ENCODE results near the gene KCNJ16.

Gene KCNJ16

DNA sequence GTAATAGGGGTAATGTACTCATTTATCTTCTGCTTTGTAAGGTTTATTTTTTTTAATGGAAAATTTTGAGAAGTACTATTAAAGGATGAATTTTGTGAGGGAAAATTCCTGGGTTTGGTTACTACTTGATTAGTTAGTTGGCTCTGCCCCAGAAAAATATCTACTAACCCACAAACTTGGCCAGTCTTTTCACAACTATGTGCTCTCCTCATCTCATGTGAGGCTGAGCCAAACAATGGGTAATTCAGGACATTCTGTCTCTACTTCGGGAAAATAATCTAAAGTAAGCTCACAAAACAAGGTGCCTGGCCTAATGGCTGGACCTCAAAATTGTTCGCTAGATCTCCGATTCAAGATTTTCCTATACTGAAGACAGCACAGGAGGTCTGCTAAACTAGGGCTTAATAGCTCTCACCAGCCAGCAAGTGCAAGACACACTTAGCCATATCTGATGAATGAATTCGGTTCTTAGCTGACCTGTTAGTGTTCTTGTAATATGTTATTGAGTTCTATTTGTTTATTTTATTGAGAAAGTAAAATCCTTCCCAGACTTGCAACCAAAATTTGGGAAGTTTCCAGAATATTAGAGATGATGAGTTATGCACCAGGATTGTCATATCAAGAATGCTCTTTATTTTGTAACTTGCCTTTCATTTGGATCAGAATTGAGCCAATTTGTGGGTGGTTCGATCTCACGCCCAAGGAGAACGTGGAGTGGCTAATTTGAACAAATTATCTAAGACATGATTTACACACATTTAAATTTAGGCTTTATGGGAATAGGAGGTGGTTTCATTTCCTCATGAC, 5.7 kb downstream of the KCNJ16 start:
- TF ChIP-seq, protein P1, sequence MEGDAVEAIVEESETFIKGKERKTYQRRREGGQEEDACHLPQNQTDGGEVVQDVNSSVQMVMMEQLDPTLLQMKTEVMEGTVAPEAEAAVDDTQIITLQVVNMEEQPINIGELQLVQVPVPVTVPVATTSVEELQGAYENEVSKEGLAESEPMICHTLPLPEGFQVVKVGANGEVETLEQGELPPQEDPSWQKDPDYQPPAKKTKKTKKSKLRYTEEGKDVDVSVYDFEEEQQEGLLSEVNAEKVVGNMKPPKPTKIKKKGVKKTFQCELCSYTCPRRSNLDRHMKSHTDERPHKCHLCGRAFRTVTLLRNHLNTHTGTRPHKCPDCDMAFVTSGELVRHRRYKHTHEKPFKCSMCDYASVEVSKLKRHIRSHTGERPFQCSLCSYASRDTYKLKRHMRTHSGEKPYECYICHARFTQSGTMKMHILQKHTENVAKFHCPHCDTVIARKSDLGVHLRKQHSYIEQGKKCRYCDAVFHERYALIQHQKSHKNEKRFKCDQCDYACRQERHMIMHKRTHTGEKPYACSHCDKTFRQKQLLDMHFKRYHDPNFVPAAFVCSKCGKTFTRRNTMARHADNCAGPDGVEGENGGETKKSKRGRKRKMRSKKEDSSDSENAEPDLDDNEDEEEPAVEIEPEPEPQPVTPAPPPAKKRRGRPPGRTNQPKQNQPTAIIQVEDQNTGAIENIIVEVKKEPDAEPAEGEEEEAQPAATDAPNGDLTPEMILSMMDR (IDR thresholded peaks at IDR 0.05; ENCODE audit: low read depth, low read length, missing control alignments): no peak

DNA sequence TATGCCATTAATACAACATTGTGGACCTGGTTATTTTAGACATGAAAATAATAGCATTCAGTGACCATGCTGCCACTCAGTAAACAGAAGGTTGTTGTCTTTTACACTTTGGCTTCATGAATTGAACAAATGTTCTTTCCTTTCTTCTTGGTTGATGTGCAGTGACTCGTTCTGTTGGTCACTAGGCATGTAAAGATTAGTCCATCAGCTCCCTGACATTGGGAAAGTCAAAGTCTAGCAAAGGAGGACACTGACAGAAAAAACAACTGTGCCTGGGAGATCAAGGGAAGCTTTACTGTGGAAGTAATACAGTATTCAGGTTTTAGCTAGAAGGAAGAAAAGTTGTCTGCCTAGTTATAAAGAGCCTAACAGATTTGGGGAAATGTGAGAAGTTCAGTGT, 6.9 kb downstream of the KCNJ16 start:
- no peak for DNase-seq (ENCODE audit: extremely low read depth, low read depth)
- no peak overlapping the region for H3K4me3 ChIP-seq (replicated peaks; ENCODE audit: low read depth, low read length)
- TF ChIP-seq, protein P1 (IDR thresholded peaks at IDR 0.05; ENCODE audit: low read depth, low read length, missing control alignments): no peak

More for the DNA sequence above, 5.7 kb downstream of the KCNJ16 start:
- DNase-seq (ENCODE audit: extremely low read depth, low read depth): no peak
- H3K4me3 ChIP-seq (replicated peaks; ENCODE audit: low read depth, low read length): no peak overlapping the region

DNA sequence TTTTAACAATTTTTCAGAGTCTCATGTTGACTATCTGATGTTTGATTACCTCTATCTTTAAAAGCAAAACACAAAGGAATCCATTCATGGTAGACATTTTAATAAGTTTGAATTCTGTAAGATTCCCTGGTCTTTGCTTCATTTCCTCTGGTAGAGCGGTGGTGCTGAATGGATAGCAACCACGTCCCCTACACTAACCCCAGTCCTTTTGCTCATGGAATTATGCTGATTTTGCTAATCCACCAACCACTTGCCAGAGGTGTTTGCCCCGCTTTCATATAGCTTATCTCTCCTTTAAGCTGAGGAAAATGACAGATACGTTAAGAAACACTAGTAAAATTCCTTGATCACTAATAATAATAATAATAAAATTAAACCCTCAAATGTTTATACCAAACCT, 9.5 kb downstream of the KCNJ16 start:
- TF ChIP-seq, protein P1 (IDR thresholded peaks at IDR 0.05; ENCODE audit: low read depth, low read length, missing control alignments): no peak
- DNase-seq (ENCODE audit: extremely low read depth, low read depth): no peak
- no peak overlapping the region for H3K4me3 ChIP-seq (replicated peaks; ENCODE audit: low read depth, low read length)

DNA sequence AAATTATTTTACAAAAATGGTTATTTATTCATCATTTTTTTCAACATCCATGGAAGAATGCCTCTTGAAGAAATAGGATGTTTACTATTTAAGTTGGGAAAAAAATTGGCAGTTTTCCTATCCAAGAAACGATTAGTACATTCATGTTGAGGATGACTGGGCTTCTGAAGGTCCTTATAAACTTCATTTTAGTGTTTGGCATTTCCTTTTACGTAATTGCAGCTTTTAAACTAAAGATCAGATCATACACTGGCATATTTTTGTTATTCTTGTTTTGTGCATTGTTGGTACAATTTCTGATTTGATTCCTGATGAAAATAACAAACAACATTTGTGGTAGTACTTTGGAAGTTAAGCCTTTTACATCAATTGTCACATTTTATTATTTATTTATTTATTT, 11.5 kb downstream of the KCNJ16 start:
- H3K4me3 ChIP-seq (replicated peaks; ENCODE audit: low read depth, low read length): no peak overlapping the region
- TF ChIP-seq, protein P1 (IDR thresholded peaks at IDR 0.05; ENCODE audit: low read depth, low read length, missing control alignments): no peak
- DNase-seq (ENCODE audit: extremely low read depth, low read depth): no peak

DNA sequence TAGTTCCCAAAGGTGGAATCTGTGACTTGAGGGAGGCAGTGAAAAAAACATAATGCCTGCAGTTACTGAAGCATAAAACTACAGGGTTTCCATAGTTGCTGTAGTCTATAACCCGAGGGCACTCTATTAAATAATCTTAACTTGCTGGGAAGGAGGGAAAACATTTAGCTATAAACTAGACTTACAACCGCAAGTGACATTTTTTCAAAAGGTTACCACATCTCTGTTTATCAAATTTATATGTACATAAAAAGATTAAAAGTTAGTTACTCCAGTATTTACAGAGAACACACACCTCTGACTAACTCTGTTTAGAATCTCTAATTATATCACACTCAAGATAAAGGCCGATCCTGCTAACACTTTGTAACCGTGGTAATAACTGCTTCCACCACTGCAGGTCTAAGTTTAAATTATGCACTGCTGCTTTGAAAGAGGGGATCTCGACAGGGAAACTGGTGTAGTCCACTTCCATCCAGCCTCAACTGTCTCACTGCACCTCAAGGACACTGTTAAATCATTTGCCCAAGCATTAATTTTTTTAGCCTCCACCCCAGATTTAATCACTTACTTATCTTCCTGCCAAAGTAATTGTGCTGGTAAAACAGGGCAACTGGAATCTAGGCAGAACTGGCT, 14.6 kb downstream of the KCNJ16 start:
- DNase-seq (ENCODE audit: extremely low read depth, low read depth): no peak
- TF ChIP-seq, protein P1 (IDR thresholded peaks at IDR 0.05; ENCODE audit: low read depth, low read length, missing control alignments): no peak
- no peak overlapping the region for H3K4me3 ChIP-seq (replicated peaks; ENCODE audit: low read depth, low read length)

DNA sequence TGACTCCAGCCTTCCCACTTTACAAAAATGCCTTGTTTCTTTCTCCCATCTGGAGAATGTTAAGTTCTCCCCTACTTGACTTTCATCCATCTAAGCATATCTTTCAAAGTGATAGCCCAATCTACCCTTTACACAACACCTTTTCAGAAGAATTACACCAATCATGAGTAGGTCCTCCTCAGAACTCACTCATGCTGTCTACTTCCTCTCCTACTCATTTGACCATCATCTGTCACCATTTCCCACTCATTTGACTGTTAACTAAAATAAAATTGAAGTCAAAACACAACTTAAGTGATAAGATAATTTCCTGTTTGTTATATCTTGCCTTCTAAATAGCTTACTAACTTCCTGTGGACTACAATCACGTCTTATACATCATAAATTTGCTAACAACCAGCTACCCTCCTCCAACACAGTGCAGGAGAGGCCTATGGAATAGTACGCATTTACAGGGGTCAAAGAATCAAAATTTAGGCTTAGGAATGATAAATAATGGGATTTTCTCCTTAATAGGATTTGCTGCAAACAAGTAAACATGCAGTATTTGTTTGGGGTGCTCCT, 16.1 kb downstream of the KCNJ16 start:
- no peak for DNase-seq (ENCODE audit: extremely low read depth, low read depth)
- TF ChIP-seq, protein P1 (IDR thresholded peaks at IDR 0.05; ENCODE audit: low read depth, low read length, missing control alignments): no peak
- H3K4me3 ChIP-seq (replicated peaks; ENCODE audit: low read depth, low read length): no peak overlapping the region

All from HFF-Myc (cell line).